LNCAP (cell line): ENCODE data around the gene C12orf43.

Source experiments
- CTCF ChIP-seq: fragments of 450-650 bp; IDR thresholded peaks from 2 replicates; pipeline ENCODE4 v1.5.1; 2017; ENCODE audit warnings: mild to moderate bottlenecking

C12orf43 gene, protein sequence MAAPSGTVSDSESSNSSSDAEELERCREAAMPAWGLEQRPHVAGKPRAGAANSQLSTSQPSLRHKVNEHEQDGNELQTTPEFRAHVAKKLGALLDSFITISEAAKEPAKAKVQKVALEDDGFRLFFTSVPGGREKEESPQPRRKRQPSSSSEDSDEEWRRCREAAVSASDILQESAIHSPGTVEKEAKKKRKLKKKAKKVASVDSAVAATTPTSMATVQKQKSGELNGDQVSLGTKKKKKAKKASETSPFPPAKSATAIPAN

GRCh38 chr12:121015825-121016766, at the start of gene C12orf43:
Gene C12orf43 (minus strand): TSS chr12:121016487. CDS start chr12:121016474, 13 bp downstream.
- no peak for TF ChIP-seq CTCF

DNA sequence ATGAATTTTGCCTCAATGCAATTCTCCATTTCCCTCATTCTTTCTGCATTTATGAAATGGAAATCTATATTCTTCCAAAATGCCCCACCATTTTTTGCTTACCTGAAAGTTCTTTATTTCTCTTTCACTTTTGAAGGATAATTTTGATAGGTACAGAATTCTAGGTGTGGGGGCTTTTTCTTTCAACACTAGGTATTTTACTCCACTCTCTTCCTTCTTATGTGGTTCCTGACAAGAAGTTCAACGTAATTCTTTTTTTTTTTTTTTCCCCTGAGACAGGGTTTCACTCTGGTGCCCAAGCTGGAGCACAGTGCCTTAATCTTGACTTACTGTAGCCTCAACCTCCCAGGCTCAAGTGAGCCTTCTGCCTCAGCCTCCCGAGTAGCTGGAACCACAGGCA, 49.1 kb upstream of the C12orf43 start:
- TF ChIP-seq CTCF = no peak

DNA sequence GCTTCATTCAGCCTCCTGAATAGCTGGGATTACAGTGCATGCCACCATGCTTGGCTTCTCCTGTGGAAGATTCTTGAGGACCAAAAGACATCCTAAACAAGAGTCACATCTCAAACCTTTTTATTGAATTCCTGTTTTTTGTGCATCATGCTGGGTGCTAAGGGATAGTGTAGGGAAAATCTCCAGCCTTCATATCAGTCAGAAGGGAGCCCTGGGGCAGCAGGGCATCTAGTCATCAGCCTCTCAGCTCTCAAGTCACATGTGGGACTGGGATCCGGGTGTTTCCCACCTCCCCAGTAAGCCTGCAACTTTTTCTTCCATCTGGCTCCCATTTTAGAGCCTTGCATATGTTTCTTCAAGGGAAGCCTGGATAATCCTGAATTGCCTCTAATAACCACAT, 47.8 kb upstream of the C12orf43 start:
- TF ChIP-seq CTCF = no peak

DNA sequence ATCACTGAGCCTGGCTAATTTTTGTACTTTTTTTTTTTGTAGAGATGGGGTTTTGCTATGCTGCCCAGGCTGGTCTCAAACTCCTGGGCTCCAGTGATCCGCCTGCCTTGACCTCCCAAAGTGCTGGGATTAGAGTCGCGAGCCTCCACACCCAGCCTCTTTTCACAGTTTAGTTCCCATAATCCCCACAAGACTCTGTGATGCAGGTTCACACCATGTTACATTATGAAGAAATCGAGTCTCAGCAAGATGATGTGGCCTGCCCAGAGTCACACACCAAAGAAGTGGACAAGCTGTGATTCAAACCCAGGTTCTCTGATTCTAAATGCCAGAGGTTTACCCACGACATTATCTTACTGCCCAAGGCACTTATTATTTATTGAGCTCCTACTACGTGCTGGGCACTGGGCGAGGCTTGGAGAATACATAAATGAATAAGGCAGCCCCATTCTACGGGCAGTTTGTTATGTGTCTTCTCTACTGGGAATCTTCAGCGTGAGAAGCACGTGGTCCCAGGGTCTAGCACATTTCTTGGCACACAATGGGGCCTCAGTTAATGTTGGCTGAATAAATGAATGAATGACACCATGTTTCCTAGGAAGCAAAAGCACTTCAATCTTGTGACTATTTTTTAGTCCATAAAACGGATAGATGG, 46.2 kb upstream of the C12orf43 start:
- no peak for TF ChIP-seq CTCF

- peak; percentile 13; the same call in 1 of the 2 replicates for TF ChIP-seq CTCF
Measured at GRCh38 chr12:121061831-121062230, 45.5 kb upstream of the C12orf43 start.

- peak; percentile 41; the same call in 1 of the 2 replicates for TF ChIP-seq CTCF
Measured at GRCh38 chr12:121060149-121061001, 44.1 kb upstream of the C12orf43 start.
